ENCODE results near the gene SESN1.

GRCh38 chr6:109002882-109003281, 91.8 kb downstream of the SESN1 start:
- TF ChIP-seq EP300 (IDR thresholded peaks at IDR 0.05) (no peak), POLR2A (IDR thresholded peaks at IDR 0.05; ENCODE audit: low read depth) (no peak)

Measured in esophagus muscularis mucosa (tissue), 2 donors.